Endometrial microvascular endothelial cells (primary cell): ENCODE data around the gene ZNF629. TPM values are rescaled to one million over a fixed set of nuclear protein-coding genes. Genes with fewer than 3 reads are reported as not detected.

ENCODE experiments used
- in situ Hi-C: cut with HindIII; loops from 2 replicates; pipeline ENCODE4 v1.10.0; 2017; ENCODE audit warnings: low sequenced_read_pairs, low pct_unique_long_range_greater_than_20kb; ENCODE audit errors: inconsistent ontology term
- total RNA-seq: library from RNA; depleted of rRNA; stranded (reverse); fragments of >200 nt; gene quantifications from one replicate; pipeline ENCODE4 v1.2.3, GENCODE V29; 2015; ENCODE audit errors: inconsistent ontology term

Gene ZNF629
- total RNA-seq, 1 donor from 2014 or later, result 6.1 TPM

- in situ Hi-C loops, result no loop called here
These were observed 30.8 kb downstream of the ZNF629 start for GRCh38 chr16:30755955-30756780.

GRCh38 chr16:30753596-30753995, 33.4 kb downstream of the ZNF629 start:
- in situ Hi-C loops, result no loop called here

GRCh38 chr16:30750876-30751465, 36.0 kb downstream of the ZNF629 start:
- in situ Hi-C loops, result no loop called here

- in situ Hi-C loops, result no loop called here
These were observed 36.8 kb downstream of the ZNF629 start for GRCh38 chr16:30750201-30750600.

- in situ Hi-C loops, result no loop called here
These were observed 38.2 kb downstream of the ZNF629 start for GRCh38 chr16:30748634-30749445.

GRCh38 chr16:30747799-30748633, 39.0 kb downstream of the ZNF629 start, which contains the start of gene PHKG2:
Gene PHKG2 (plus strand): TSS chr16:30748425. CDS start chr16:30748821, 396 bp downstream.
- in situ Hi-C loops, result no loop called here

GRCh38 chr16:30747331-30747730, 39.7 kb downstream of the ZNF629 start:
- in situ Hi-C loops, result no loop called here

GRCh38 chr16:30746638-30747175, 40.3 kb downstream of the ZNF629 start:
- in situ Hi-C loops, result no loop called here

- in situ Hi-C loops, result no loop called here
These were observed 41.9 kb downstream of the ZNF629 start for GRCh38 chr16:30745082-30745481.

- in situ Hi-C loops, result no loop called here
These were observed 42.8 kb downstream of the ZNF629 start for GRCh38 chr16:30744183-30744582.

- in situ Hi-C loops, result no loop called here
These were observed 43.3 kb downstream of the ZNF629 start for GRCh38 chr16:30743716-30744115.

- in situ Hi-C loops, result no loop called here
These were observed 45.5 kb downstream of the ZNF629 start for GRCh38 chr16:30741461-30741914.

- in situ Hi-C loops, result no loop called here
These were observed 46.4 kb downstream of the ZNF629 start for GRCh38 chr16:30740364-30741251.

GRCh38 chr16:30738984-30739951, 47.7 kb downstream of the ZNF629 start:
- in situ Hi-C loops, result no loop called here

GRCh38 chr16:30737794-30738648, 49.0 kb downstream of the ZNF629 start:
- in situ Hi-C loops, result no loop called here
